CD4-positive, alpha-beta T cell treated with Interleukin-4 for 4 hours (primary cell): ENCODE results near the gene GBE1.
"Not testable (repeated sequence)": the region's sequence is repeated elsewhere in the genome, so short reads cannot be mapped to it uniquely, and the experiment has no call there.

Source experiments
- DNase-seq: peaks from one replicate; pipeline ENCODE4 v3.0.0-alpha.2; 2020

Gene GBE1

GRCh38 chr3:81760924-81761903, at the start of gene GBE1:
GBE1 (minus strand) TSS chr3:81761645; CDS start chr3:81761517, 128 bp downstream.
- DNase-seq: peak; percentile 88

- no peak for DNase-seq
Measured at GRCh38 chr3:81808900-81809299, 47.5 kb upstream of the GBE1 start.

GRCh38 chr3:81799403-81799802, 38.0 kb upstream of the GBE1 start:
- DNase-seq: no peak

- no peak for DNase-seq
Measured at GRCh38 chr3:81793410-81793809, 32.0 kb upstream of the GBE1 start.

- no peak for DNase-seq
Measured at GRCh38 chr3:81790117-81790516, 28.7 kb upstream of the GBE1 start.

- no peak for DNase-seq
Measured at GRCh38 chr3:81789691-81790090, 28.2 kb upstream of the GBE1 start.

- DNase-seq: no peak
Measured at GRCh38 chr3:81788610-81789009, 27.2 kb upstream of the GBE1 start.

- no peak for DNase-seq
Measured at GRCh38 chr3:81788044-81788443, 26.6 kb upstream of the GBE1 start.

- DNase-seq: no peak
Measured at GRCh38 chr3:81782585-81782984, 21.1 kb upstream of the GBE1 start.

- no peak for DNase-seq
Measured at GRCh38 chr3:81778678-81779182, 17.3 kb upstream of the GBE1 start.

GRCh38 chr3:81776643-81777042, 15.2 kb upstream of the GBE1 start:
- DNase-seq: no peak

- DNase-seq: no peak
Measured at GRCh38 chr3:81770710-81771109, 9.3 kb upstream of the GBE1 start.

- DNase-seq: no peak
Measured at GRCh38 chr3:81769299-81769698, 7.9 kb upstream of the GBE1 start.

GRCh38 chr3:81767250-81767859, 5.9 kb upstream of the GBE1 start:
- not testable (repeated sequence) for DNase-seq

- DNase-seq: no peak
Measured at GRCh38 chr3:81765400-81765799, 4.0 kb upstream of the GBE1 start.

GRCh38 chr3:81764665-81765064, 3.2 kb upstream of the GBE1 start:
- no peak for DNase-seq

GRCh38 chr3:81764002-81764401, 2.6 kb upstream of the GBE1 start:
- DNase-seq: no peak

- DNase-seq: no peak
Measured at GRCh38 chr3:81763001-81763400, 1.6 kb upstream of the GBE1 start.

GRCh38 chr3:81761904-81762580, 597 bp upstream of the GBE1 start:
- DNase-seq: no peak

- DNase-seq: no peak
Measured at GRCh38 chr3:81760215-81760614, 1.2 kb downstream of the GBE1 start.

GRCh38 chr3:81758771-81759170, 2.7 kb downstream of the GBE1 start:
- not testable (repeated sequence) for DNase-seq

- DNase-seq: no peak
Measured at GRCh38 chr3:81758275-81758674, 3.2 kb downstream of the GBE1 start.

- DNase-seq: no peak
Measured at GRCh38 chr3:81753416-81754027, 7.9 kb downstream of the GBE1 start.
